ENCODE data around the gene PTPN12.
A peak's percentile ranks its signal among the peaks of the same experiment; 100 is the strongest.
"Not testable (repeated sequence)": the region's sequence is repeated elsewhere in the genome, so short reads cannot be mapped to it uniquely, and the experiment has no call there.

Gene PTPN12

DNA sequence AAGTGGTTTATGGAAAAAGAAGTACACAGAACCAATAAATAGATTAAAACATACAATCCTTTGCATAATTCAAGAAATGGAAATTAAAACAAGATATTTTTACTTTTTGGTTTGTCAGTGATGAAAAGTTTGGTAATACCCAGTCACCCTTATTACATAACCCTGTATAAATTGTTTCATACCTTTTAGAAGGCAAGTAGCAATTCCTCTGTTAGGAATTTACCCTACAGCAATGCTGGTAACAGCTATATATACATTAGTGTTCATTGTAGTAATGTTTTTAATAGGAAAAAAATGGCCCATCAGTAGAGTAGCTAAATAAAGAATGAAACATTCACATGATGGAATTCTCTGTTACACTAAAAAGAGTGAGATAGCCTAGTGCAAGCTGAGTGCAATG, 42.7 kb downstream of the PTPN12 start:
- no peak for DNase-seq (ENCODE audit: low read depth)

DNA sequence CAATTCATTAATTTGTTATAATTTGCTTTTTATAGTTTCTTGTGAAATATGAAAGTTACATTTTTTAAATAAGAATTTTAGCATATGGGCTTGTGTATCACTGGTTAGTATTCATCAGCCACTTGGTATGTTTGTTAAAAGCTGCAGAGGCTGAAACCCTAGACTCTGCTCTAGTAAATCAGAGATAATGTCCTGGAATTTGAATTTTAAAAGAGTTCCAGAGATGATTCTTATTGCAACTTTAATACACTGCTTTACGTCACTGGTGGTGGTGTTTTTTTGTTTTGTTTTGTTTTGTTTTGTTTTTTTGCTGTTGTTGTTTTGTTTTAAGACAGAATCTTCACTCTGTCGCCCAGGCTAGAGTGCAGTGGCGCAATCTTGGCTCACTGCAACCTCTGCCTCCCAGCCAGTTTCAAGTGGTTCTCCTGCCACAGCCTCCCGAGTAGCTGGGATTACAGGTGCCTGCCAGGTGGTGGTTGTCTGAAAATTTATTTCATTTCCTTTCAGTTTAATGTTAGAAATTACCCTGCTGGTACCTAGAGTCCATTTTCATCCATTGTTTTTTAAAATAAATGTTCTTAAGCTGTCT, 43.8 kb downstream of the PTPN12 start:
- no peak for DNase-seq (ENCODE audit: low read depth)

DNA sequence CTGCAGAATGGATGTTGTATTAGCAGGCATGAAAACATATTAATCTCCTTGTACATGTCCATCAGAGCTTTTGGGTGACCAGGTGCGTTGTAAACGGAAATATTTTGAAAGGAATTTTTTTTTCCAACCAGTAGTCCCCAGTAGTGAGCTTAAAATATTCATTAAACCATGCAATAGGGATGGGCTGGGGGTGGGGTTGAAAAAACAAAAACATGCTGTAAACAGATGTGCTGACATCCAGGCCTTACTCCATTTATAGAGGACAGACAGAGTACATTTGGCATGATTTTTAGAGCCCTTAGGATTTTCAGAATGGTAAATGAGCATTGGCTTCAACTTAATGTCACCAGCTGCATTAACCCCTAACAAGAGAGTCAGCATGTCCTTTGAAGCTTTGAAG, 50.2 kb downstream of the PTPN12 start:
- no peak for DNase-seq (ENCODE audit: low read depth)

DNA sequence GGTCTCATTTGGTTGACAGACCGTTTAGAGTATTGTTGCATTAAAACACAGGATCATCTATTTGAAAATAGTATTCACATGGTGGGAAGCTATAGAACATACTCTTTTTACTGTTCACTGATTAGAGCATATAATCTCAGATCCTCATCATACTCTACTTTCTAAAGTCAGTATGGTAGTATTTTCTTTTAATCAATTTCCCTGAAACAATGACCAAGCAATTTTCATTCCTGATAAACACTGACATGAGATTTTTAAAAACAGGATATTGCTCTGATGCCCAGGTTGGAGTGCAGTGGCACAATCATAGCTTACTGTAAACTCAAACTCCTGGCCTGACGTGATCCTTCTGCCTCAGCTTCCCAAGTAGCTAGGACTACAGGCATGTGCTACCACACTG, 63.9 kb downstream of the PTPN12 start:
- DNase-seq (ENCODE audit: low read depth), result no peak

DNA sequence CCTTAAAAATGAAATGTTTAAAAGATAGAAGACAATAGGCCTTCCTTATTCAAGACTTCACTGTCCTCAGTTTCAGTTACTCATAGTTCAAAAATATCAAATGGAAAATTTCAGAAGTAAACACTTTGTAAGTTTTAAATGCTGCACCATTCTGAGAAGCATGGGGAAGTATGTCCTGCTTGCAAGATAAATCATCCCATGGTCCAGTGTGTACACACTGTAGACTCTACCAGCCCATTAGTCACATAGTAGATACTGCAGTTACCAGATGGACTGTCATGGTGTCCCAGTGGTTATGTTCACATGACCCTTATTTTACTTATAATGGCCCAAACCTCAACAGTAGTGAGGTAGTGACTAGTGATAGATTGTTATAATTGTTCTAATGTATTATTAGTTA, 69.5 kb downstream of the PTPN12 start:
- no peak for DNase-seq (ENCODE audit: low read depth)

DNA sequence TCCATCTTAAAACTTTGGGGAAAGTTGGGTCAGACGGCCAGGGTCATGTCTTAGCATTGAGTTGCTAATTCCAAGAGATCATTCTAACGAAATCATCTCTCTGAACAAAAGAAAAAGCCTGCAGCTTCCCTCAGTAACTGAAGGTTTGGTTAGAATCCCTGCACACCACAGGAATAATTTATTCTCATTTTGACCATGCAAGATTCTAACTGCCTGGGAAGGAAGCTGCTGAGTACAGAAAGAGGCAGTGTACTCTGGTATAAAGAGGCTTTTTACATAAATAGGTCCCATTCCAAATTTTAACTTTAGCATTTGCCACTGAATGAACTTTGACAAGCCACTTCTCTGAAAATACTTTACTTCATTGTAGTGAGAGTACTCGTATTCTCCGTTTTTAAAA, 82.2 kb downstream of the PTPN12 start:
- no peak for DNase-seq (ENCODE audit: low read depth)

DNA sequence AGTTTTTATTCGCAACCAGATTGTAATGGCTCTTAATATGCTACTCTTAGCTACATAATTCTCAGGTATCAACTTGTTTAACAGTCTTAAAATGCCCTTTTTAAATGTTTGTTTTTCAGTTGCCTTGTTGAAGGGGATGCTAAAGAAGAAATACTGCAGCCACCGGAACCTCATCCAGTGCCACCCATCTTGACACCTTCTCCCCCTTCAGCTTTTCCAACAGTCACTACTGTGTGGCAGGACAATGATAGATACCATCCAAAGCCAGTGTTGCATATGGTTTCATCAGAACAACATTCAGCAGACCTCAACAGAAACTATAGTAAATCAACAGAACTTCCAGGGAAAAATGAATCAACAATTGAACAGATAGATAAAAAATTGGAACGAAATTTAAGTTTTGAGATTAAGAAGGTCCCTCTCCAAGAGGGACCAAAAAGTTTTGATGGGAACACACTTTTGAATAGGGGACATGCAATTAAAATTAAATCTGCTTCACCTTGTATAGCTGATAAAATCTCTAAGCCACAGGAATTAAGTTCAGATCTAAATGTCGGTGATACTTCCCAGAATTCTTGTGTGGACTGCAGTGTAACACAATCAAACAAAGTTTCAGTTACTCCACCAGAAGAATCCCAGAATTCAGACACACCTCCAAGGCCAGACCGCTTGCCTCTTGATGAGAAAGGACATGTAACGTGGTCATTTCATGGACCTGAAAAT, 89.7 kb downstream of the PTPN12 start:
- no peak for DNase-seq (ENCODE audit: low read depth)

DNA sequence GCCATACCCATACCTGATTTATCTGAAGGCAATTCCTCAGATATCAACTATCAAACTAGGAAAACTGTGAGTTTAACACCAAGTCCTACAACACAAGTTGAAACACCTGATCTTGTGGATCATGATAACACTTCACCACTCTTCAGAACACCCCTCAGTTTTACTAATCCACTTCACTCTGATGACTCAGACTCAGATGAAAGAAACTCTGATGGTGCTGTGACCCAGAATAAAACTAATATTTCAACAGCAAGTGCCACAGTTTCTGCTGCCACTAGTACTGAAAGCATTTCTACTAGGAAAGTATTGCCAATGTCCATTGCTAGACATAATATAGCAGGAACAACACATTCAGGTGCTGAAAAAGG, 90.2 kb downstream of the PTPN12 start:
- no peak for DNase-seq (ENCODE audit: low read depth)

DNA sequence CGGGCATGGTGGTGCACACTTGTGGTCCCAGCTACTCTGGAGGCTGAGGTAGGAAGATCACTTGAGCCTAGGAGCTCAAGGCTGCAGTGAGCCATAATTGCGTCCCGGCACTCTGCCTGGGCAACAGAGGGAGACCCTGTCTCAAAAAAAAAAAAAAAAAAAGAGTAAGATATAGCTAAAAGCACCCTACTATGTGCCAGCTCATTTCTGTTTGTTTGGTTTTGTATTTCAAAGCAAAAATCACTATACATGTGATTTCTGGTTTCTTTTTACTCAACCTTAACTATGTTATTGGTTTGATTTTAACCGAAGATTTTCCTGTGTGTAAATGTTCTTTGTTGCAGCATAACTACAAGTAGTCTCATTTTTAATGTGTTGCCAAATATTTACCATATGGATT, 92.7 kb downstream of the PTPN12 start:
- no peak for DNase-seq (ENCODE audit: low read depth)

DNA sequence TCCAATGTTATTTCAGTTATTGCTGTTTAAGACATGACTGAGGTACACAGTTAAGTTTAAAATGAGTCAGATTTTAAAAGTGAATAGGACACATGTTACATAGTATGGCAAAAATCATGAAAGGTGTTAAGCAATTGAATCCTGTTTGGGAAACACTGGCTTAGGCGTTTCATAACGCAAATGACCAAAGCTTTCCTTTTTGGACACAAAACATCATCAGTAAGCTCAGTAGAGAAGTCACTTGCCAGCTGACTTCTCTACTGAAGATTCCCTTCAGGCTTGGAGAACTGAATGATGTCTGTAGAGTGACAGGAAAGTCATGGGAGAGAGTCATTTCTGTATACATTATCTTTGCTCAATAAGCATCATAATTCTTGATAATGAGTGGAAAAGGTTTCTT, 94.7 kb downstream of the PTPN12 start:
- no peak for DNase-seq (ENCODE audit: low read depth)

DNA sequence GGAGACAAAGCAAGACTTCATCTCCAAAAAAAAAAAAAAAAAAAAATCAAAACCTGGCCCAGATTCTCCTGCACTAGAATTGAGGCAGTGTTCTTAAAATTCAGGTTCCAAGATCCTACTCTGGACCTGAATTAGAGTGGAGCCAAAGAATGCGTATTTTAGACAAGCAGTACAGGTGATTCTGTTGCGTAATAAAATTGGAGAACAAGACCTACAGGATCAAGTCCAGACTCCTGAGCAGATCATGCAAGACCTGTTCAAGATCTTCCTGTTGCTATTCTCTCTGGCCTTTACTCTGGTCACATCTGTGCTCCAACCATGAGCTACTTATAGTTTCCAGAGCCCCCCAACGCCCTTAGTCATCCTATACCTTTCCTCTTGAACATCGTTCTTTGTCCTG, 107.7 kb downstream of the PTPN12 start:
- DNase-seq (ENCODE audit: low read depth), result no peak

DNA sequence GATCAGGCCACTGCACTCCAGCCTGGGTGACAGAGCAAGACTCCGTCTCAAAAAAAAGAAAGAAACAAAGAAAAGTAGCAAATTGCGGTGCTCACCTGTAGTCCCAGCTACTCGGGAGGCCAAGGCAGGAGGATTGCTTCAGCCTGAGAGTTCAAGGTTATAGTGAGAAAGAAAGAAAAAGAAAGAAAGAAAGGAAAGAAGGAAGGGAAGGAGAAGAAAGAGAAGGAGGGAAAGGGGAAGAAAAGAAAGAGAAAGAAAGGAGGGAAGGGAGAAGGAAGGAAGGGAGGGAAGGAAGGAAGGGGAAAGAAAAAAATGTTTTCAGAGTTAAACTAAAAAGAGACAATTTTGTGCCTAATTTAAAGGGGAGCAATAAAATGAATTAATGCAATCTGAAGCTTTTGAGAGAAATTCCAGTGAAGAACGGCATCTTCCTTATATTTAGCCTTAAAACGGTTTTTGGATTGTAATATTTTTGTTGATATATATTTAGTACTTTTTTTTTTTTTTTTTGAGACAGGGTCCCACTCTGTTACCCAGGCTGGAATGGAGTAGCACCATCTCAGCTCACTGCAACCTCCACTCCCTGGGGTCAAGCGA, 111.7 kb downstream of the PTPN12 start:
- DNase-seq (ENCODE audit: low read depth), result no peak

DNA sequence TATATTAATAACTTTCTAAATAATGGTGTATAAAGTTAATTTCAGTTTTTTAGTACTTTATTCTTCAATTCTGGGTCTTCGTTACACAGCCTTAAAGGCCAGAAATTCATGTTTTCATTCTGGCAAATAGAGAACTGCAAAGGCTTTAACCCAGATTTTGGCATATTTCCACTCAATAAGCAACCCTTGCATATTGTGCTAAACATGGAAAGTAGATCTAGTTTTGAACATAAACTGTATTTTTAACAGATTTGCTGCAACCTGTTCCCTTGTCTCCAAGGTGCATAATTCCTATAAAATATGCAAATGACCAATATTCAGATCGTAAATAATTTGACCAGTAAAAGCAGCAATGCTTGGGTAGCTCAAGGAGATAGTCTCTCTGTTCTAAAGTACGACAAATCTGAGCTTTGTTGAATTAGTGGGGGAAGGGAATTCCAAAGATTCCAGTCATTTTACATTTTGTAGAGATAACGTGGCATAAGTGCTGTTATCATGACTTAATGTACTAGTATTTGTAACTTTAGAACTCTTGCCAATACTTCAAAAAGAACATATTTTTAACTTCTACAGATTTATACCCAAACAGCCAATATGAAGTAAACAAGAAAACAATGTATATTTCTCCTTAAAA, 112.7 kb downstream of the PTPN12 start:
- no peak for DNase-seq (ENCODE audit: low read depth)

DNA sequence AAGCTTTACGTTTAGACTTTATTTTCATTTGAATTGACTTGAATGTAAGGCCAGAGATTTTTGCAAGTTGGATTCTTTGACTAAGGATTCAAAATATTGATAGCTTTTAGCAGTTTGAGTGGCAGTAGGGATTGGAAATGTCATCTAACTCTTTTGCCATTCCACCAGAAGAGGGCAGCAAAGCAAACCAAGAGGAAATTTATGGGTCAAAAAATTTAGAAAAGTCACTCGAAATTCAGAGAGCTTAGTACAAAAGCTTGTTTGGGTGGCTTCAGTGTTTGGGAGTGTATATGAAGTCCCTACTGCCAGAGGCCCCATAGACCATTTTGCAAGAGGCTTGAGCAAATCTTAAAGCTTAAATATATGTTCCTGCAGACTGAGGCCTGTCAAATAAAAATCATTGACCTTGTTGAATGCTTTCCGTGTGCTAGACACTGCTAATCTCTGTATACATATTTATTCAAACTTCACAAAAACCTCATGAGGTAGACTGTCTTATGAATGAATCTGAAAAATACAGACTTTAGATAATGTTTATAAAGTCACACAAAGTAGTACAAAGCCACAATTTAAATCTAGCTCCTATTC, 114.6 kb downstream of the PTPN12 start:
- peak; percentile 26 for DNase-seq (ENCODE audit: low read depth)

DNA sequence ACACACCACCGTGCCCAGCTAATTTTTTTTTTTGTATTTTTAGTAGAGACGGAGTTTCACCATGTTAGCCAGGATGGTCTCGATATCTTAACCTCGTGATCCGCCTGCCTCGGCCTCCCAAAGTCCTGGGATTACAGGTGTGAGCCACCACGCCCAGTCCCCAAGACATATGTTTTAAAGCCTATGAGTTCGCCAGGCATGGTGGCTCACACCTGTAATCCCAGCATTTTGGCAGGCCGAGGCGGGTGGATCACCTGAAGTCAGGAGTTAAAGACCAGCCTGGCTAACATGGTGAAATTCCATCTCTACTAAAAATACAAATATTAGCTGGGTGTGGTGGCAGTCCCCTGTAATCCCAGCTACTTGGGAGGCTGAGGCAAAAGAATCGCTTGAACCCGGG, 115.7 kb downstream of the PTPN12 start:
- not testable (repeated sequence) for DNase-seq (ENCODE audit: low read depth)

DNA sequence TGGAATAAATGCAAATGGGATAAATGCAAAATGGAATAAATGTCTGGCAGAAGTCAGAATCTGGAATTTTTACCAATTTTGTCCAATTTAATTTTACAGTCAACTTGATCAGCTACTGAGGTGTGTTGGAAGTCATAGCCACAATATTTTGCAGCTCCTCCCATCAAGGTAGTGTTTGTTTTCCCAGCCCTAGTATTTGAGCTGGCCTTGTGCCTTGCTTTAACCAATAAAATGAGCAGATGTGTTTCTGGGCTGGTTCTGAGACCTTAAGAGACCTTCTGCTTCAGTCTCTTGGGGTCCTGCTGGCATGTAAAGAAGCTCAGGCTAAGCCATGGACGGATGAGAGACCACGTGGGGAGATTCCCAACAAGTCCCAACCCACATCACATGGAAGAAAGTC, 116.5 kb downstream of the PTPN12 start:
- DNase-seq (ENCODE audit: low read depth), result no peak

DNA sequence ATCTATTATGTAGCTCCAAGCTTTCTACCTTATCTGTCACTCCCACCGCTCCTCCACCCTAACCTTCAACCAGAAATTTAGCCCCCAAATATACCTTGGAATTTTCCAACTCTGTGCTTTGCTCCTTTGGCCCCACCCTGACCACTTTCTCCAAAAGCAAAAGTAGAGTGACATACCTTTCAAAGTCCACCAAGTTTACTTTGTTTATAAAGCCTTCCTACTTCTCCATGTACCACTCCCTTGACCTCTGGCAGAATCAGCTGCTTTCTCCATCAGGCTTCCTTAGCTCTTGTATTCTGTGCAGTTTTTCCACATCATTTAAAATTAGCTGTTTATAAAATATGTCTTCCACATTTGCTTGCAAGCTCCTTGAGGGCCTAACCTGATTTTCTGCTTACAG, 118.3 kb downstream of the PTPN12 start:
- no peak for DNase-seq (ENCODE audit: low read depth)

DNA sequence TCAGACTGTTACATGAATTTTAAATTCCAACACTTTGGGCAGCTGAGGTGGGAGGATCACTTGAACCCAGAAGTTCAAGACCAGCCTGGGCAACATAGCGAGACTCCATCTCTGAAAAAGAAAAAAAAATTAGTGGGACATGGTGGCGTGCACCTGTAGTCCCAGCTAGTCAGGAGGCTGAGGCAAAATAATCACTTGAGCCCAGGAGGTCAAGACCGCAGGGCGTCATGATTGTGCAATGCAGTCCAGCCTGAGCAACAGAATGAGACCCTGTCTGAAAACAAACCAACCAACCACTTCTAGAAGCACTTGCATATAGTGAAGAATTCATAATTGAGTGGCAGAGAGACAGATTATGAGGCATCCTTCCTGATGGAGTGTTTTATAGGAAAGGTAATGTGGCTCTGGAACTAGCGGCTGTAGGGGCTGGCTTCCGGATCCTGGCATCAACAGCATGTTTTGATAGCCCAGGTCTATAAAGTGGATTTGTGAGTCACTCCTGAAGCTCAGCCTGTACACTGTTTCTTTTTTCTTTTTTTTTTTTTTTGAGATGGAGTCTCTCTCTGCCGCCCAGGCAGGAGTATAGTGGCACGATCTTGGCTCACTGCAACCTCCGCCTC, 118.9 kb downstream of the PTPN12 start:
- DNase-seq (ENCODE audit: low read depth), result no peak

DNA sequence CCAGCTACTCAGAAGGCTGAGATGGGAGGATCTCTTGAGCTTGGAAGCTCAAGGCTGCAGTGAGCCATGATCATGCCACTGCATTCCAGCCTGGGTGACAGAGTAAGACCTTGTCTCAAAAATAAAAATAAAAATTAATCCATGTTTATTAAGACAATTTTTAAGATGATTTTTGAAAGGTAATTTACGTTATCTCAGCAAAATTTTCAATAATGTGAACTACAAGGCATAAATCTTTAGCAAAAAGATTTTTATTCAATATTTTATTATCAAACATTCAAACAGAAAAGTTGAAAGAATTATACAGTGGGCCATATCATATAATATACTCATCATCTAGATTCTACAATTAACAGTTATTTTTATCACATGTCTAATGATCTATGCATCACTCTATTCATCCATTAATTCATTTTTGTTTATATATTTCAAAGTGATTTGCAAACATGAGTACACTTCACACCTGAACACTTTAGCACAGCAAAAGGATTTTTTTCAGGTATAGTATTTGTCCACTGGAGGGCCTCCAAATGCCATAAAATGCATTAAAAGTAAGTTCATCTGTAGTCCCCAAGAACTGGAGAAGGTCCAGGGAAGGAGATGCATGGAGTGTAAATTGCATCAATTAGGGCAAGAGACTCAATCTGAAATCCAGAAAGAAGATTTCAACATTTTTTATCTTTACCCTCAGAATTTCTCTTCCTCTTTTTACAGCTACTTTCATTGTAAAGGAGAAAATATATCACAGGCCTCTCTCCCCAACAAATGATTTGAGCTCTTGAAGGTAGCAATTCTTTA, 120.5 kb downstream of the PTPN12 start:
- DNase-seq (ENCODE audit: low read depth), result peak; percentile 39

DNA sequence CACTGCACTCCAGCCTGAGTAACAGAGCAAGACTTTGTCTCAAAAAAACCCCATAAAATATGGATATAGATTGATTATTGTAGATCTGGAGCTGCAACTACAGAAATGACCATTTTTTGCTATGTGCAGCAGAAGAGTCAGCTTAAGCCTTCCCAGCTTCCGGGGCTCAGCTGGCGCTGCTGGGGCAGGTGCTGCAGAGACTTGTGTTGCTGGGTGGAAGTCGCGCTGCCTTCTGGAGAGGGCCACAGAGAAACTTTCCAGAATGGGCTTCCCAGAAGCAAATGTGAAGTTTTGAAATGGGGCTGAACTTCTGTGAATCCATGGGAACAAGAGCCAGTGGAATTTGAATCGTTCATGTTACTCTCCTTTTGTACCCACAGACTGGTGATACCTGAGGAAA, 121.8 kb downstream of the PTPN12 start:
- no peak for DNase-seq (ENCODE audit: low read depth)

DNA sequence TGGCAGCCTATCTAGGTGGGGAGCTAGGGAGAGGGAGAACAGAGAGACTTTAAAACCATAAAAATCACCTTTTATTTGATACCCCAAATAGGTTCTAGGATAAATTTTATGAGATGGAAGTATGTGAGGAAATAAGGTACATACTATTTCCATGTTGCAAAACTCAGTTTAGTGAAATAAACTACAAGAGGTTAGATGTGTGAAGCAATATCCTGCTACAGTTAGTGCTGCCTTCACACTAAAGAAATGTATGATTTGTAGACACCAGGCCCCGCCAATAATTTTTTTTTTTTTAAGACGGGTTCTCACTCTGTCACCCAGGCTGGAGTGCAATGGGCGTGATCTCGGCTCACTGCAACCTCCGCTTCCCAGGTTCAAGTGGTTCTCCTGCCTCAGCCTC, 124.7 kb downstream of the PTPN12 start:
- no peak for DNase-seq (ENCODE audit: low read depth)

DNA sequence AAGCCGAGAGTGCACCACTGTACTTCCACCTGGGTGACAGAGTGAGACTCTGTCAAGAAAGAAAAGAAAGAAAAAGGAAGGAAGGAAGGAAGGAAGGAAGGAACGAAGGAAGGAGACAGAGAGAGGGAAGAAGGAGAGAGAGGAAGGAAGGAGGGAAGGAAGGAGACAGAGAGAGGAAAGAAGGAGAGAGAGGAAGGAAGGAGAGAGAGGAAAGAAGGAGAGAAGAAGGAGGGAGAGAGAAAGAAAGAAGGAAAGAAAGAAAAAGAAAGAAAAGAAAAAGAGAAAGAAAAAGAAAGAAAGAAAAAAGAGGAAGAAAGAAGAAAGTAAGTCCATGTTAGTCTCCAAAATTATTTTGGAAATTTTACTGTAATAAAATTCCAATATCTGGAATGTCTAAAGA, 125.8 kb downstream of the PTPN12 start:
- no peak for DNase-seq (ENCODE audit: low read depth)

Data from fibroblast of the conjunctiva (primary cell).